Testis (tissue), 3 donors: Measurements from ENCODE around the gene INO80B. TPM values are rescaled to one million over a fixed set of nuclear protein-coding genes. Genes with fewer than 3 reads are reported as not detected.
A peak's percentile ranks its signal among the peaks of the same experiment; 100 is the strongest.

Source experiments
- DNase-seq: peaks from one replicate; pipeline ENCODE4 v3.0.0-alpha.2; 2019
- H3K27ac ChIP-seq, 2 donors: fragments of 200-600 bp; sonication (generic); one replicate each; pipeline ENCODE4 v1.5.1; 2019
- H3K27me3 ChIP-seq: fragments of 200-600 bp; sonication (generic); one replicate; pipeline ENCODE4 v1.5.1; 2019
- H3K36me3 ChIP-seq: fragments of 200-600 bp; sonication (generic); one replicate; pipeline ENCODE4 v1.5.1; 2017; ENCODE audit warnings: low read depth; ENCODE audit errors: missing control alignments
- H3K4me1 ChIP-seq: fragments of 200-600 bp; sonication (generic); one replicate; pipeline ENCODE4 v1.5.1; 2019
- H3K4me3 ChIP-seq, 2 donors: fragments of 200-600 bp; sonication (generic); one replicate each; pipeline ENCODE4 v1.5.1; 2017 to 2019
- H3K9me3 ChIP-seq: fragments of 200-600 bp; sonication (generic); one replicate; pipeline ENCODE4 v1.5.1; 2017
- POLR2A ChIP-seq: fragments of 450-650 bp; IDR thresholded peaks from one replicate; pipeline ENCODE4 v1.6.1; 2017; ENCODE audit warnings: antibody characterized with exemption, mild to moderate bottlenecking, moderate library complexity
- WGBS, 2 donors: methylation state at CpG; one replicate each; pipeline ENCODE4 v1.1.5; 2018; 5-methylcytosine and 5-hydroxymethylcytosine counted together
- intact Hi-C: fragments of 100-400 bp; cut with DNase I; formaldehyde crosslinking; loops from one replicate; pipeline ENCODE4 v1.15.1; 2023; ENCODE audit warnings: low total_unique reads
- polyA plus RNA-seq: library from polyadenylated mRNA; stranded (reverse); fragments of 350-450 nt; fragmentation: Illumina TruSeq; extraction: RNeasy Lipid Tissue Mini Kit (QIAGEN cat#74804); gene quantifications from one replicate; pipeline ENCODE4 v1.2.3, GENCODE V29; 2014; ENCODE audit warnings: low read depth, low replicate concordance; ENCODE audit not compliant: insufficient read depth
- total RNA-seq, 2 donors: library from RNA; depleted of rRNA; stranded (reverse); fragments of >200 nt; gene quantifications; one replicate each; pipeline ENCODE4 v1.2.3, GENCODE V29; 2016
- TF ChIP-seq, protein P1 (sequence below), 3 experiments: fragments of 450-650 bp in 2 of 3; fragments of 200-600 bp in 1 of 3; sonication (generic) in 1 of 3; IDR thresholded peaks; one replicate each; pipeline ENCODE4 v1.5.1; 2016 to 2019; ENCODE audit warnings: antibody characterized with exemption in 3 of 3, mild to moderate bottlenecking in 2 of 3, moderate library complexity in 1 of 3

The INO80B gene
- total and polyA plus RNA-seq, 3 donors from 2014 or later = 23.1 to 59.3 (median 27.9) TPM

- no peak for TF ChIP-seq POLR2A
- TF ChIP-seq, protein P1, sequence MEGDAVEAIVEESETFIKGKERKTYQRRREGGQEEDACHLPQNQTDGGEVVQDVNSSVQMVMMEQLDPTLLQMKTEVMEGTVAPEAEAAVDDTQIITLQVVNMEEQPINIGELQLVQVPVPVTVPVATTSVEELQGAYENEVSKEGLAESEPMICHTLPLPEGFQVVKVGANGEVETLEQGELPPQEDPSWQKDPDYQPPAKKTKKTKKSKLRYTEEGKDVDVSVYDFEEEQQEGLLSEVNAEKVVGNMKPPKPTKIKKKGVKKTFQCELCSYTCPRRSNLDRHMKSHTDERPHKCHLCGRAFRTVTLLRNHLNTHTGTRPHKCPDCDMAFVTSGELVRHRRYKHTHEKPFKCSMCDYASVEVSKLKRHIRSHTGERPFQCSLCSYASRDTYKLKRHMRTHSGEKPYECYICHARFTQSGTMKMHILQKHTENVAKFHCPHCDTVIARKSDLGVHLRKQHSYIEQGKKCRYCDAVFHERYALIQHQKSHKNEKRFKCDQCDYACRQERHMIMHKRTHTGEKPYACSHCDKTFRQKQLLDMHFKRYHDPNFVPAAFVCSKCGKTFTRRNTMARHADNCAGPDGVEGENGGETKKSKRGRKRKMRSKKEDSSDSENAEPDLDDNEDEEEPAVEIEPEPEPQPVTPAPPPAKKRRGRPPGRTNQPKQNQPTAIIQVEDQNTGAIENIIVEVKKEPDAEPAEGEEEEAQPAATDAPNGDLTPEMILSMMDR (IDR thresholded peaks at IDR 0.05) = no peak
- WGBS, 2 donors = 44 to 45% methylated on average over 16 of the region's 16 CpGs
- intact Hi-C loops = no loop called here
- Histone ChIP-seq H3K9me3 (no peaks in the 10 kb centered on the region), H3K27me3 (no peaks in the 10 kb centered on the region), H3K27ac (peak overlapping the region; percentile 6 to 79), H3K36me3 (no peaks in the 10 kb centered on the region), H3K4me3 (peak overlapping the region; percentile 63 to 68), H3K4me1 (peaks cover 12% of the 10 kb centered on the region)
- no peak for DNase-seq
Measured at GRCh38 chr2:74471332-74472065, 16.6 kb downstream of the INO80B start.

DNA sequence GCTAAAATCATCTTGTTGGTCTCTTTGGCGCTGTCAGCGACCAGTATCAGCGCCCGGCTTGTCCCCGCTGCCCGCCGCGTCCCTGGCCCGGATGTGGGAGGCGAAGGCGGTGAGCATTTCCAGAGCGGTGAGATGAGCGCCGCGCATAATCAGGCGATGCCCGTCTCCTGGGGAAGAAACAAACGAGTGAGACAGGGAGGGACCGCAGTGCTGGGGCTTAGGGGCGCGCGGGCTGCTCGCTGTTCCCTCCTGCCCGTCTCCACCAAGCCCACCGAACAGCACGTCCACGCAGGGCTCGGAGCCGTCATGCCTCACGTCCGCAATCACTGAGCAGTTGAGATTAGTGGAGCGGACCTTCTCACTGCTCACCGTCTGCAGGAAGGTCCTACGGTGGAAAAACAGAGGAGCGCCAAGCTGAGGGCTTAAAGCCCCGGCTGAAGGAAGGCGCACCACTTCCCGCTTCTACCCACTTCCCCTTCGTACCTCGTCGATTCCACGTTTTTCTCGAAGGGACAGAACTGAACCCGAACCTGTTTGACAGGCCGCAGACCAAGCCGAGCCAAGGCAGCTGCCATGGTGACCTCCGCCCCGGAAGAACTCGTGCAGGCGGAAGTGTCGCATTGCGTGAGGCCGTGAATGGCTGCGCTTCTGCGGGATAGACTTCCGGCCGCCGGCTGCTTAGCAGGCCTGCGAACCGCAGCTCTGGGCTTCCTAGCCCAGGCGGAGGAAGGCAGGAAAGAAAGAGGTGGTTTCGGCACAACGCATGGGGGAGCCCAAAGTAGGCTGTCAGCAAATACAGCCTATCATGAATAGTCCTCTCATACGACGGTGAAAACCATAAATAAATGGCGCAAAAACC is 17.4 kb downstream of the INO80B start, which contains the start of gene MRPL53:
TSS of gene MRPL53 (minus strand) at position 595 of the 859 bp plus-strand sequence. CDS start at position 575, 20 bp downstream.
- DNase-seq = peak; percentile 96
- peak within 1 kb of the TSS; percentile 63 to 68 for H3K4me3 ChIP-seq
- H3K36me3 ChIP-seq = no peaks in the 10 kb centered on the region
- H3K27ac ChIP-seq = peak within 1 kb of the TSS; percentile 6 to 79
- WGBS, 2 donors = 1% methylated on average over 42 to 66 of the region's 66 CpGs
- no peaks in the 10 kb centered on the region for H3K9me3 ChIP-seq
- intact Hi-C loops = no loop called here
- peaks cover 12% of the 10 kb centered on the region for H3K4me1 ChIP-seq
- TF ChIP-seq, protein P1 (IDR thresholded peaks at IDR 0.05) = no peak
- TF ChIP-seq POLR2A = no peak
- H3K27me3 ChIP-seq = no peaks in the 10 kb centered on the region

GRCh38 chr2:74472945-74473258 is 18.0 kb downstream of the INO80B start:
- intact Hi-C loops = no loop called here
- Histone ChIP-seq H3K9me3 (no peaks in the 10 kb centered on the region), H3K27me3 (no peaks in the 10 kb centered on the region), H3K4me1 (peaks cover 12% of the 10 kb centered on the region), H3K27ac (peak overlapping the region; percentile 6 to 79), H3K36me3 (no peaks in the 10 kb centered on the region), H3K4me3 (peak overlapping the region; percentile 63 to 68)
- DNase-seq = no peak
- TF ChIP-seq, protein P1 (IDR thresholded peaks at IDR 0.05) = no peak
- TF ChIP-seq POLR2A = no peak
- WGBS, 2 donors = 6 to 9% methylated on average over 7 of the region's 7 CpGs

- H3K27me3 ChIP-seq = no peaks in the 10 kb centered on the region
- intact Hi-C loops = no loop called here
- no peak overlapping the region for H3K27ac ChIP-seq
- 84 to 85% methylated on average over 5 to 6 of the region's 6 CpGs for WGBS, 2 donors
- DNase-seq = no peak
- H3K4me1 ChIP-seq = peaks cover 12% of the 10 kb centered on the region
- H3K4me3 ChIP-seq = no peak overlapping the region
- TF ChIP-seq, protein P1 (IDR thresholded peaks at IDR 0.05) = no peak
- TF ChIP-seq POLR2A = no peak
- no peaks in the 10 kb centered on the region for H3K36me3 ChIP-seq
- no peaks in the 10 kb centered on the region for H3K9me3 ChIP-seq
Measured at GRCh38 chr2:74474481-74474880, 19.6 kb downstream of the INO80B start.
